HG03432 (cell line): ENCODE results near the gene FABP2.

Experiments
- ATAC-seq: cut with Tn5 transposase; IDR thresholded peaks from one replicate; pipeline ENCODE4 v1.9.1; 2021; ENCODE audit warnings: mild to moderate bottlenecking, moderate library complexity; ENCODE audit not compliant: unreplicated experiment

The FABP2 gene

DNA sequence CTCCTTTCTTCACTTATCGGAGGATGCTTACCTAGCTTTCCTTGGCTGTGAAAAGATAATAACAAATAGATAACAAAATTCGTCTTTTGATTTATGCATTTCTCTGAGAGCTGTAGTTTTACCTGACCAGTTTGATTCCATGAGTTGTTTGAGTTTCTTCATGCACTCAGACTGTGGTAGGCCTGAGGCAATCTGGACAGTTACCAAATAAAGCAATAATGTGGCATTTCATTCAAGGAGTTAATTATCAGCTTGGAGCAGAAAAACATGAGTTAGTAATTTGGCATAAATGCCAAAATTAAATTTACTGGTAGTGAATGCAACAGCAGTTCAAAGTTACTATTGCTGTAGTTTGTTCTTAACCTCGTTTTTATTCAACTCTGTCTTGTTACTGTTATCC, 53.5 kb downstream of the FABP2 start:
- ATAC-seq: no peak
